Measurements from ENCODE around the gene ARVCF. TPM values are rescaled to one million over a fixed set of nuclear protein-coding genes. Genes with fewer than 3 reads are reported as not detected.

The ARVCF gene
- total RNA-seq, 1 experiment from 2014 or later, result 15.6 TPM

GRCh38 chr22:20009582-20010306 lies 6.9 kb downstream of the ARVCF start:
- Histone ChIP-seq H4K20me1 (ENCODE audit: insufficient read depth) (no peaks in the 10 kb centered on the region), H3K79me2 (ENCODE audit: low read depth) (no peaks in the 10 kb centered on the region), H3K27ac (no peak overlapping the region), H3K9me2 (ENCODE audit: insufficient read depth) (no peaks in the 10 kb centered on the region), H2AFZ (no peak overlapping the region), H3K4me2 (no peak overlapping the region), H3K36me3 (ENCODE audit: low read depth) (no peaks in the 10 kb centered on the region), H3F3A (ENCODE audit: insufficient read depth, low read depth) (no peaks in the 10 kb centered on the region), H3K4me1 (replicated peaks; ENCODE audit: insufficient read depth) (no peaks in the 10 kb centered on the region), H3K4me3 (no peak overlapping the region), H3K9me3 (ENCODE audit: insufficient read depth, low read depth) (no peaks in the 10 kb centered on the region), H3K27me3 (ENCODE audit: insufficient read depth, low read depth) (no peaks in the 10 kb centered on the region)
- no TSS peak for BruUV-seq (replicated peaks)
- TF ChIP-seq EZH2 (IDR thresholded peaks at IDR 0.05; ENCODE audit: low read depth) (no peak), CTCF (conservative IDR thresholded peaks at IDR 0.05) (no peak)
- ChIA-PET POLR2A (ENCODE audit: unreplicated experiment) (no interaction called here), CTCF (no interaction called here)
- intact Hi-C loops (cut with micrococcal nuclease; ENCODE audit: unreplicated experiment), result no loop called here
- no peak for DNase-seq

GRCh38 chr22:20009018-20009491 lies 7.6 kb downstream of the ARVCF start:
- Histone ChIP-seq H3K36me3 (ENCODE audit: low read depth) (no peaks in the 10 kb centered on the region), H3K9me2 (ENCODE audit: insufficient read depth) (no peaks in the 10 kb centered on the region), H3K9me3 (ENCODE audit: insufficient read depth, low read depth) (no peaks in the 10 kb centered on the region), H3K79me2 (ENCODE audit: low read depth) (no peaks in the 10 kb centered on the region), H4K20me1 (ENCODE audit: insufficient read depth) (no peaks in the 10 kb centered on the region), H3F3A (ENCODE audit: insufficient read depth, low read depth) (no peaks in the 10 kb centered on the region), H3K4me3 (no peak overlapping the region), H3K4me1 (replicated peaks; ENCODE audit: insufficient read depth) (no peaks in the 10 kb centered on the region), H3K27me3 (ENCODE audit: insufficient read depth, low read depth) (no peaks in the 10 kb centered on the region), H2AFZ (no peak overlapping the region), H3K27ac (no peak overlapping the region), H3K4me2 (no peak overlapping the region)
- intact Hi-C loops (cut with micrococcal nuclease; ENCODE audit: unreplicated experiment), result no loop called here
- ChIA-PET POLR2A (ENCODE audit: unreplicated experiment) (no interaction called here), CTCF (no interaction called here)
- no peak for TF ChIP-seq CTCF (conservative IDR thresholded peaks at IDR 0.05)
- TF ChIP-seq EZH2 (IDR thresholded peaks at IDR 0.05; ENCODE audit: low read depth), result no peak
- no peak for DNase-seq
- no TSS peak for BruUV-seq (replicated peaks)

- Histone ChIP-seq H4K20me1 (ENCODE audit: insufficient read depth) (no peaks in the 10 kb centered on the region), H3K4me1 (replicated peaks; ENCODE audit: insufficient read depth) (no peaks in the 10 kb centered on the region), H3K9me2 (ENCODE audit: insufficient read depth) (no peaks in the 10 kb centered on the region), H3K4me2 (no peak overlapping the region), H3K36me3 (ENCODE audit: low read depth) (no peaks in the 10 kb centered on the region), H3K27me3 (ENCODE audit: insufficient read depth, low read depth) (no peaks in the 10 kb centered on the region), H3K4me3 (no peak overlapping the region), H3K27ac (no peak overlapping the region), H3F3A (ENCODE audit: insufficient read depth, low read depth) (no peaks in the 10 kb centered on the region), H2AFZ (no peak overlapping the region), H3K9me3 (ENCODE audit: insufficient read depth, low read depth) (no peaks in the 10 kb centered on the region), H3K79me2 (ENCODE audit: low read depth) (no peaks in the 10 kb centered on the region)
- CTCF ChIA-PET, result no interaction called here
- POLR2A ChIA-PET (ENCODE audit: unreplicated experiment), result no interaction called here
- TF ChIP-seq CTCF (conservative IDR thresholded peaks at IDR 0.05) (no peak), EZH2 (IDR thresholded peaks at IDR 0.05; ENCODE audit: low read depth) (no peak)
- no peak for DNase-seq
- BruUV-seq (replicated peaks), result no TSS peak
- intact Hi-C loops (cut with micrococcal nuclease; ENCODE audit: unreplicated experiment), result no loop called here
Measured at GRCh38 chr22:20008221-20008995, 8.2 kb downstream of the ARVCF start.
